Activated T-helper 1 cell treated with anti-CD3 and anti-CD28 coated beads, Interleukin-12 subunit alpha, Interleukin-12 subunit beta, Interleukin-2, Interleukin-4 antibody, amounts not matched to agents 30 ng/mL and 10 ng/mL and 1 ng/mL, durations not matched to agents 14 hours and 24 hours and 36 hours (primary cell): ENCODE measurements around the gene PSMD12. TPM values are rescaled to one million over a fixed set of nuclear protein-coding genes. Genes with fewer than 3 reads are reported as not detected.
"Not testable (repeated sequence)": the region's sequence is repeated elsewhere in the genome, so short reads cannot be mapped to it uniquely, and the experiment has no call there.

Experiments used
- DNase-seq: peaks from one replicate; pipeline ENCODE4 v3.0.0; 2021; ENCODE audit warnings: low spot score
- H3K27ac Mint-ChIP-seq: one replicate; pipeline ENCODE4 v1.8.0; 2021; ENCODE audit warnings: mild to moderate bottlenecking, mixed read lengths
- H3K27me3 Mint-ChIP-seq: one replicate; pipeline ENCODE4 v1.8.0; 2022; ENCODE audit warnings: mild to moderate bottlenecking, moderate library complexity, mixed read lengths; ENCODE audit not compliant: insufficient read depth
- H3K36me3 Mint-ChIP-seq: one replicate; pipeline ENCODE4 v1.8.0; 2021; ENCODE audit warnings: low read depth, mixed read lengths
- H3K4me1 Mint-ChIP-seq: one replicate; pipeline ENCODE4 v1.8.0; 2021; ENCODE audit warnings: low read depth, mixed read lengths
- H3K4me3 Mint-ChIP-seq: one replicate; pipeline ENCODE4 v1.8.0; 2021; ENCODE audit warnings: mild to moderate bottlenecking, moderate library complexity, mixed read lengths
- H3K9me3 Mint-ChIP-seq: one replicate; pipeline ENCODE4 v1.8.0; 2021; ENCODE audit warnings: mixed read lengths
- intact Hi-C: fragments of 100-400 bp; cut with micrococcal nuclease; formaldehyde crosslinking; loops from one replicate; pipeline ENCODE4 v1.15.1; 2024
- total RNA-seq: library from RNA; stranded (reverse); gene quantifications from 2 replicates; pipeline ENCODE4 v1.2.3, GENCODE V29; 2022

PSMD12 gene
- total RNA-seq, result 87.4 TPM in 2 replicates

DNA sequence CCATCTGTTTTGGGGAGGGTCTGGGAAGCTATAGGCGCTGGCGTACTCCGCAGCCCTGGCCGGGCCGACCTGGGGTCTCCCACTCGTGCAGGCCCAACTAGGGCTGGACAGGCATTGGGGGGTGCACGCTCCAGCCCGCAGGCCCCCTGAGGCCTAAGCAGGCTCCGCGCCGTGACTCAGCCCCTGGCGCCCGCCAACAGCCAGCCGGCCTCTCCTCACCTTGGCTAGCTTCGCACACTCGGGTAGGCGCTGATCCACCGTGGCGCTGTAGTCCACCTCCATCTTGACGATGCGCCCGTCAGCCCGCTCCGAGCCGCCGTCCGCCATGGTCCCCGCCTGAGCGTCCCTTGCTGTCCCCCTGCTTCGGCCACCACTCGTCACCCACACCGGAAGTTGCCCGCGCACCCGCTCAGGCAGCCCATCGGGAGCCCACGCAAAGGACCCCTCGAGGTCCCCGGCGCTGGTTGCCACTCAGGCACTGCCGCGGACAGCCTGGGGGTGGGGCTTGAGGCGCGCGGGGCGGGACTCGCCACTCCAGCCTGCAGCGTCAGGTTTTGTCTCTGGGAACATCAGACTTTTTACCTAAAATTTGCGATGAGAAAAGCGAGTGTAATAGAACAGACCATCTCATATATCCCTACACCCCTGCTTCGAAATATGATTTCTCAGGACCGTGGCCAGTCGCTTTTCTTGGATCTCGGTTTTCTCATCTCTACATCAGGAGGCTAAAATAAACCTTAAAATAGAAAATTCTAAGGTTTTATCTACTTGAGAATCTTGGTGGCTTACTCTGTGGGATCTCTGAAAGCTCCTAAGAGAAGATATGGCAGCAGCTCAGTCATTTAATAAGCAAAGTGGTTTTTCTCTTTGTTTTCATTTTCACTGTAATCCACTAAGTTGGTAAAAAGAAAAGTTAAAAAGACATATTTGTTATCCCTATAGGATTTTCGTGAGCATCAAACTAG is at the start of gene PSMD12:
Gene PSMD12, minus strand, starts transcription at position 385 of the 965 bp plus-strand sequence. Its CDS starts 58 bp downstream, at position 327.
- Mint-ChIP-seq H3K4me3 (peak within 1 kb of the TSS; percentile 96), H3K27ac (peak within 1 kb of the TSS; percentile 94), H3K27me3 (no peaks in the 10 kb centered on the region), H3K4me1 (peaks cover 52% of the 10 kb centered on the region), H3K36me3 (peaks cover 21% of the 10 kb centered on the region), H3K9me3 (no peaks in the 10 kb centered on the region)
- intact Hi-C loops, result loop anchor here (1.0 to 10.0 kb wide), 6 partner anchors 8 to 818 kb away; partner anchors contain the start of genes BPTF and NOL11
- DNase-seq, result peak; percentile 92

DNA sequence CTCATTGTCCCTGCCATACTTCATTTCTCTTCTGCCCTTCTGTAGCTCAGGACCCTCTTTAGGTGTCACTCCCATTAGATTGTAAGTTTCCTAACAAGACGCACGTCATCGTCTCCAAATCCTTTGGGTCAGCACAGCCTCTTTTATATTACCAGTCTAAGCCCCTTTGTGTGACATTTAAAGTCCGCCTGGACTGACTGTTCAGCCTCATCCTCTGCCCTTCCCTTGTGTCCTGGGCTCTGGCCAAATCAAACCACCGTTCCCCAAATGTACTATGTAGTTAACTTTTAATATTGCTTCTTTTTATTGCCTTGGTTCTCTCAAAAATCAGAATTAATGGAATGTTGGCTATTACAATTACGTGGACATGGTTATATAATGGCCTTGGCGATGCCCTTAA is 48.9 kb upstream of the PSMD12 start:
- Mint-ChIP-seq H3K9me3 (peaks cover 10% of the 10 kb centered on the region), H3K36me3 (peaks cover 8% of the 10 kb centered on the region), H3K27me3 (no peaks in the 10 kb centered on the region), H3K27ac (no peak overlapping the region), H3K4me3 (no peak overlapping the region), H3K4me1 (peaks cover 3% of the 10 kb centered on the region)
- intact Hi-C loops, result no loop called here
- no peak for DNase-seq

DNA sequence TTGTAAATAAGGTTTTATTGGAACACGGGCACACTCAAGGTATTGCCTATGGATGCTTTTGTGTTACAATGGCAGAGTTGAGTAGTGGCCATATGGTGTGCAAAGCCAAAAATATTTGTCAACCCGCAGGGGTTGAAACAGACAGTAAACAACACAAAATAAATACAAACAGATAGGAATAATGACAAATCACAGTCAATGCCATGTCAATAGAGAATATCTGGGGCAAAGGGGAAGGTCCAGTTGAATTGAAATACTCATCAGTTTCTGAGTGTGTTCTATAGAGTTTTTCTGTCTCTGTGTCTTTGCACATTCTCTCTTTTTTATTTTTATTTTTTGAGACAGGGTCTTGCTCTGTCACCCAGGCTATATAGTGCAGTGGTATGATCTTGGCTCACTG is 48.2 kb upstream of the PSMD12 start:
- H3K4me1 Mint-ChIP-seq, result no peaks in the 10 kb centered on the region
- no peak overlapping the region for H3K27ac Mint-ChIP-seq
- no peaks in the 10 kb centered on the region for H3K27me3 Mint-ChIP-seq
- H3K4me3 Mint-ChIP-seq, result no peak overlapping the region
- intact Hi-C loops, result no loop called here
- peaks cover 10% of the 10 kb centered on the region for H3K9me3 Mint-ChIP-seq
- peaks cover 8% of the 10 kb centered on the region for H3K36me3 Mint-ChIP-seq
- no peak for DNase-seq

DNA sequence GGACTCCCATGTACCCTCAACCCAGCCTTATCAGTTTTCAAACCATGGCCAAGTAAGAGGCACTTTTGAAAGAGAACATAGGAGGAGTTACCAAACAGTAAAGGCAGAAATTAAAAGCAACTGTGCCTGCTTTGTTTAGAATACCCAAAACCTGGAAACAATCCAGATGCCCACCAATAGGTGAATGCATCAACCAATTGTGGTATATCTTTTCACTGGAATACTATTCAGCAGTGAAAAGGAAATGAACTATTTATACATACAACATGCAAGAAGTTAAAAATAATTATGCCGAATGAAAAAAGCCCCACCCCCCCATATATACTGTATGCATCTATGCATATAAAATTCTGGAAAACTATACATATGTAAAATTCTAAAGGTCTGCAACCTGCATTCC is 47.8 kb upstream of the PSMD12 start:
- H3K4me1 Mint-ChIP-seq, result no peaks in the 10 kb centered on the region
- no peak for DNase-seq
- H3K27me3 Mint-ChIP-seq, result no peaks in the 10 kb centered on the region
- intact Hi-C loops, result no loop called here
- no peak overlapping the region for H3K4me3 Mint-ChIP-seq
- H3K27ac Mint-ChIP-seq, result no peak overlapping the region
- peaks cover 10% of the 10 kb centered on the region for H3K9me3 Mint-ChIP-seq
- H3K36me3 Mint-ChIP-seq, result peaks cover 8% of the 10 kb centered on the region

DNA sequence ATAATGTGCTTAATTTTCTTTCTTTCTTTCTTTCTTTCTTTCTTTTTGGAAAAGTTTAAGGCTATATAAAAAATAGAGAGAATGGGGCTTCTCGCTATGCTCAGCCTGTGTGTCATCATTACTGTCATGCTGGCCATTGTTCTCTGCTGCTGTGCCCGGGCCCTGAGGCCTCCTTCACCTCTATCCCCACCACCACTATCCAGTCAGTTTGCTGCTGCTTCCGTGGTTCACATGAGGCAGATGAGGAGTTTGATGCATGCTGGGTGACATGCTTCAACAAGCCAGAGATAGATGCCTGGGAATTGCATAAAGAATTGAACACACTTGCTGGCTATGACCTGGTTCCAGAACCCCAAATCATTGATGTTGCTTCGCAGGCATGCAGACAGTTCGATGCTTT is 47.0 kb upstream of the PSMD12 start:
- Mint-ChIP-seq H3K27me3 (no peaks in the 10 kb centered on the region), H3K27ac (no peak overlapping the region), H3K9me3 (peaks cover 10% of the 10 kb centered on the region), H3K4me1 (peaks cover 5% of the 10 kb centered on the region), H3K36me3 (peaks cover 12% of the 10 kb centered on the region), H3K4me3 (no peak overlapping the region)
- no peak for DNase-seq
- intact Hi-C loops, result no loop called here

DNA sequence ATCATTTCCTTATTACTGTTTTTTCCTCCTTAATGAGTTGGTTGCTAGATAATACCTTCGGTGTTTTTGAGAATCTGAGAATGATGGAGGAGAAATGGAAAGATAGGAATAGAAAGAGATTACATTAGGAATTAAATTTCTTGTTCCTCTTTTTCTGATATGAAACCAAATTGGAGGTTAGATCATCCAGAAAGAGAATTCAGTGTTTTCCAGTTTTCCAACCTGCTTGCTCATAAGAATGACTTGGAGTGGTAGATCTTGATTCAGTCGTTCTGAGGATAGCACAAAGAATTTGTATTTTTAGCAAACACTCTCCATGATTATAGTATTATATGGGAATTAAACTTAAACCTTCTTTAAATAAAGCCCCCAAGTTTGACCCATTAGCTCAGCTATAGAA is 46.6 kb upstream of the PSMD12 start:
- Mint-ChIP-seq H3K27me3 (no peaks in the 10 kb centered on the region), H3K36me3 (peaks cover 12% of the 10 kb centered on the region), H3K27ac (no peak overlapping the region), H3K4me3 (no peak overlapping the region), H3K9me3 (peaks cover 10% of the 10 kb centered on the region), H3K4me1 (peaks cover 5% of the 10 kb centered on the region)
- intact Hi-C loops, result no loop called here
- DNase-seq, result no peak

DNA sequence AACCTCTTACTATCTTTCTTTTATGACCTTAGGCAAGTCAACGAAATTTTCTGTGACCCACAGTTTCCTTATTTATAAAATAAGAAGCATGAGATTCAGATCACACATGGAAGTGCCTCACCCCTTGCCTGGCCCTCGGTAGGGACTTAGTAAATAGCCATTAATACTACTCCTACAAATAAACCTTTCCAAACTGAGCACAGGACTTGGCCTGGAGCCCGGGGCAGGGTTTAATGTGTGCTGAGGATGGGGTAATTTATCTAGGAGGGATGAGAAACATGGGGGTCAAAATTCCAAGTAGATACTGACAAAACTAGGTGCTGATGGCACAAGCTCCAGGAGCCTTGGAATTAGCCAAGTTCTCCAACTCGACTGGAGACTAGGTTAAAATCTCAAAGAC is 45.7 kb upstream of the PSMD12 start:
- no peak for DNase-seq
- H3K36me3 Mint-ChIP-seq, result peaks cover 12% of the 10 kb centered on the region
- no peaks in the 10 kb centered on the region for H3K27me3 Mint-ChIP-seq
- intact Hi-C loops, result no loop called here
- H3K27ac Mint-ChIP-seq, result no peak overlapping the region
- H3K9me3 Mint-ChIP-seq, result peaks cover 10% of the 10 kb centered on the region
- H3K4me3 Mint-ChIP-seq, result no peak overlapping the region
- peaks cover 8% of the 10 kb centered on the region for H3K4me1 Mint-ChIP-seq

DNA sequence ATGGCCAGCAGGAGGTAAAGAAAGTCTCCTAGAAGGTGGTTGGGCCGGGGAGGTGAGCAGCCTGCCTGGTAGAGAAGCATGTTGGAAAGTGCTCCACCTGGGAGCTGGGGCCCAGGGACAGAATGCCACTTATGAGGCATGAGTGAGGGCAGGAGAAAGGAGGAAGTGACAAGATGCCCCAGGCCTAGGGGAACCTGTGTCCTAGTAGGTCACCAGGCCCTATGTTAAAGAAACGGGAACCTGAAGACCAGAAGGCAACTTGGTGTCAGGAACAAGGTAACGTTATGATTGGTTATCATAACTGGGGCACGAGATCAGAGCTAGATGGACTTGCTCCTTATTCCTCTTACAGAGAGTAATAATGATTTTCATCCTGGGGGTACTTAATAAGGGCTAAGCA is 45.0 kb upstream of the PSMD12 start:
- Mint-ChIP-seq H3K4me1 (peaks cover 10% of the 10 kb centered on the region), H3K27ac (no peak overlapping the region), H3K36me3 (peaks cover 12% of the 10 kb centered on the region), H3K9me3 (peaks cover 10% of the 10 kb centered on the region), H3K27me3 (no peaks in the 10 kb centered on the region), H3K4me3 (no peak overlapping the region)
- no peak for DNase-seq
- intact Hi-C loops, result no loop called here

DNA sequence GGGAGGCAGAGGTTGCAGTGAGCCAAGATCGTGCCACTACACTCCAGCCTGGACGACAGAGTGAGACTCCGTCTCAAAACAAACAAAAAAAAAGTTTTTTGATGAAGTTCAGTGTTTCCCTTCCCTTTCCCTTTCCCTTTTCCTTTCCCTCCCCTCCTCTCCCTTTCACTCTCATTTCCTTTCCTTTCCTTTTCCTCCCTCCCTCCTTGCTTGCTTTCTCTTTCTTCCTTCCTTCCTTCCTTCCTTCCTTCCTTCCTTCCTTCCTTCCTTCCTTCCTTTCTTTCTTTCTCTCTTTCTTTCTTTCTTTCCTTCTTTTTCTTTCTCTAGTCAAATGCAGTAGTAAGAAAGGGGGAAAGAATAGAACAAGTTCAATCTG is 42.1 kb upstream of the PSMD12 start:
- H3K4me3 Mint-ChIP-seq, result not testable (repeated sequence)

DNA sequence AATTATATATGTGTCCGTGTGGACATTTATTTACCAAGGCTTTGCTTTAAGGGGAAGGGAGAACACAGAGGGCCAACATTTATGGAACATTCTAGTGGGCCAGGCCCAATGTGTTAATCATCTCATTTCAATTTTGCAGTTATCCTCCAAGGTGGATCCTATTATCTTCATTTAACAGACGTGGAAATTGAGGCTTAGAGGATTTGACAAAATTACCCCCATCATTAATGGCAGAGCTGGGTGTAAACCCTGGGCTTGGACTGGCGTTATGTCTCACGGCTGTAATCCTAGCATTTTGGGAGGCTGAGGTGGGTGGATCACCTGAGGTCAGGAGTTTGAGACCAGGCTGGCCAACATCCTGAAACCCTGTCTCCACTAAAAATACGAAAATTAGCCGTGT is 37.1 kb upstream of the PSMD12 start:
- Mint-ChIP-seq H3K27ac (no peak overlapping the region), H3K9me3 (no peaks in the 10 kb centered on the region), H3K4me1 (peaks cover 50% of the 10 kb centered on the region), H3K36me3 (peaks cover 15% of the 10 kb centered on the region), H3K4me3 (no peak overlapping the region), H3K27me3 (no peaks in the 10 kb centered on the region)
- intact Hi-C loops, result no loop called here
- no peak for DNase-seq

More for the DNA sequence above, 42.1 kb upstream of the PSMD12 start:
- intact Hi-C loops, H3K27ac Mint-ChIP-seq, DNase-seq, H3K4me1 Mint-ChIP-seq, H3K9me3 Mint-ChIP-seq, H3K36me3 Mint-ChIP-seq, H3K27me3 Mint-ChIP-seq: not testable (repeated sequence)

DNA sequence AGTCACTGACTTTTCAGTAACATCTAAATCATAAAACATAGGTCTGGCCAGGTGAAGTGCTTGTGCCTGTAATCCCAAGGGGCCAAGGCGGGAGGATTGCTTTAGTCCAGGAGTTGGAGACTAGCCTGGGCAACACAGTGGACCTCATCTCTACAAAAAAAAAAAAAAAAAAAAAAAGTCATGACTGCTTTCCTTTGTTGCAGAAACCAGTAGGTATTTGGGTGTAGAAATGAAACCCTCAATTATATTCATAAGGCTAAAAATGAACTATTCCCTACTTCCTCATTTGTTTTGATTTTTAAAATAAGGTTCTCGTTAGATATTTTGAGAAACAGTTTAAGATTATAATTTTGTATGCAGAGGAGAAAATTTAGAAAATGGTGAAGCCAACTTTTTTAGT is 36.7 kb upstream of the PSMD12 start:
- peaks cover 52% of the 10 kb centered on the region for H3K4me1 Mint-ChIP-seq
- peak overlapping the region; percentile 13 for H3K27ac Mint-ChIP-seq

DNA sequence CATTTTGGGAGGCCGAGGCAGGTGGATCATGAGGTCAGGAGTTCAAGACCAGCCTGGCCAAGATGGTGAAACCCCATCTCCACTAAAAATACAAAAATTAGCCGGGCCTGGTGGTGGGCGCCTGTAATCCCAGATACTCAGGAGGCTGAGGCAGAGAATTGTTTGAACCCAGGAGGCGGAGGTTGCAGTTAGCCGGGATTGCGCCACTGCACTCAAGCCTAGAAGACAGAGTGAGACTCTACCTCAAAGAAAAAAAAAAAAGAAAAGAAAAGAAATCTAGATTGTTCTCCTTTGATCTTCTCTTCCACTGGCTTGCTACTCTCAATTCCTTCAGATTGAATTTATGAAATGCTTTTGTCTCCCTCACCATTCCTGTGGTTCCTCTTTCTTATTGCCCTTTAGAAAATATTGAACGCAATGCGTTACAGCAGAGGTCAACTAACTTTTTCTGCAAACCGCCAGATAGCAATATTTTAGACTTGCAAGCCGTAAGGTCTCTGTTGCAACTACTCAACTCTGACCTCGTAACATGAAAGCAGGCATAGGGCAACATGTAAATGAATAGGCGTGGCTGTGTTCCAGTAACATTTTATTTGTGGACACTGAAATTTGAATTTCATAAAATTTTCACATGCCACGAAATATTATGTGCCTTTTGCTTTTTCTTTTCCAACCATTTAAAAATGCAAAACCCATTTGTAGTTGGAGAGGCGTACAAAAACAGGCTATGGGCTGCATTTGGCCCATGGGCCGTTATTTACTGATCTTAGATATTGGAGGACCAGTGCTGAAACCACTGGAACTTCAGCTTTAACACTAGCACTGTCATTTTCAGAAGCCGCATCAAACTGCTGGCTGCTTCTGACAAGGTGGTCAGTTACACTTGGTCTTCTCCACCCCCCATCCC is 35.5 kb upstream of the PSMD12 start:
- intact Hi-C loops, result no loop called here
- H3K9me3 Mint-ChIP-seq, result no peaks in the 10 kb centered on the region
- H3K27me3 Mint-ChIP-seq, result no peaks in the 10 kb centered on the region
- peaks cover 49% of the 10 kb centered on the region for H3K4me1 Mint-ChIP-seq
- peak overlapping the region; percentile 39 for H3K4me3 Mint-ChIP-seq
- peak overlapping the region; percentile 70 for H3K27ac Mint-ChIP-seq
- no peak for DNase-seq
- peaks cover 15% of the 10 kb centered on the region for H3K36me3 Mint-ChIP-seq

More for the DNA sequence above, 36.7 kb upstream of the PSMD12 start:
- H3K36me3 Mint-ChIP-seq, result peaks cover 15% of the 10 kb centered on the region
- no peaks in the 10 kb centered on the region for H3K9me3 Mint-ChIP-seq
- no peaks in the 10 kb centered on the region for H3K27me3 Mint-ChIP-seq
- no peak for DNase-seq
- no peak overlapping the region for H3K4me3 Mint-ChIP-seq
- intact Hi-C loops, result no loop called here

DNA sequence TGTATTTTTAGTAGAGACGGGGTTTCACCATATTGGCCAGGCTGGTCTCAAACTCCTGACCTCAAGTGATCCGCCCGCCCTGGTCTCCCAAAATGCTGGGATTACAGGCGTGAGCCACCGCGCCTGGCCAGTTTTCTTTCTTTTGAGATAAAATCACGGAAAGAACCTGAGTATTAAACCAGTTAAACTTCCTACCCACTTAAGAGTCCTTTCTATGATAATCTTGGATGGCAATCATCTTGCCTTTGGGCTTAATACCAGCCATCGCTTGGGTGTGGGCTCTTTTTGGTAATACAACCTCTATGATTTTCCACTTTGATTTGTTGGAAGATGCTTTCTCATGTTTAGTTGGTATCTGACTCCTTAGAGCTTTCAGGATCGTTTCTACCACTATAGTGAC is 34.7 kb upstream of the PSMD12 start:
- DNase-seq, result no peak
- no peak overlapping the region for H3K4me3 Mint-ChIP-seq
- no peaks in the 10 kb centered on the region for H3K9me3 Mint-ChIP-seq
- no peaks in the 10 kb centered on the region for H3K27me3 Mint-ChIP-seq
- peaks cover 15% of the 10 kb centered on the region for H3K36me3 Mint-ChIP-seq
- peak overlapping the region; percentile 9 for H3K27ac Mint-ChIP-seq
- intact Hi-C loops, result no loop called here
- H3K4me1 Mint-ChIP-seq, result peaks cover 49% of the 10 kb centered on the region
